ENCODE results near the gene NOS3. TPM values are rescaled to one million over a fixed set of nuclear protein-coding genes. Genes with fewer than 3 reads are reported as not detected.

NOS3 gene
- total and polyA plus RNA-seq, 2 of the 13 experiments (the other 11 are each of a cell fraction or from before 2014, with no cell fraction given): 3.7 to 7.5 TPM

DNA sequence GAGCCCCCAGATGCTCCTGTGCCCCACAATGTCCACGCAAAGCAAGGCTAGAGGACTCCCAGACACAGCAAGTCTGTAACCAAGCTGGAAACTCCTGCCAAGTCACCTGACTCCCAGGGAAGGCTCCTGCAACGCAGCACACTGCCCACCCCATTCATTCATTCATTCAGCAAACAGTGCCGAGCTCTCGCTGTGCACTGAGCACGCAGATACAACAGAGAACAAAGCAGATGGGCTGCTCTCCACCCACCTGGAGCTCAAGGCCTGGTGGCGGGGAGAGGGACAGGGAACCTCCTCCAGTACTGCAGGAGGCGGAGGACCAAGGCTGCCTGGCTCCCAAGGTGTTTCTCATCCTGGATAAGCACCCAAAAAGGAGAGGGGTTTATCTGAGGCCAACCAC is 21.3 kb upstream of the NOS3 start:
- H3K36me3 ChIP-seq (replicated peaks in 1 of 2; ENCODE audit: control insufficient read depth in 1 of 2, insufficient read depth in 2 of 2, low read length in 2 of 2): no peaks in the 10 kb centered on the region
- intact Hi-C loops (cut with micrococcal nuclease; ENCODE audit: unreplicated experiment) (no loop called here), in situ Hi-C loops (cut with HindIII; ENCODE audit: extremely low pct_ligation_motif_present, low pct_unique_long_range_greater_than_20kb) (no loop called here)
- no peak overlapping the region for H3K27ac ChIP-seq (ENCODE audit: extremely low read length, insufficient read depth, low read length)
- ATAC-seq (no peak), DNase-seq (ENCODE audit: low spot score) (no peak), FAIRE-seq (no peak)
- TF ChIP-seq ZNF205 (CRISPR knock-in tag; IDR thresholded peaks at IDR 0.05) (no peak), REPIN1 (CRISPR knock-in tag; IDR thresholded peaks at IDR 0.05; ENCODE audit: borderline replicate concordance, low read depth) (no peak), ZNF674 (CRISPR knock-in tag; IDR thresholded peaks at IDR 0.05; ENCODE audit: low read depth) (no peak), SKI (IDR thresholded peaks at IDR 0.05; ENCODE audit: partially characterized antibody) (no peak), ZNF713 (CRISPR knock-in tag; IDR thresholded peaks at IDR 0.05) (no peak), REL (CRISPR knock-in tag; conservative IDR thresholded peaks at IDR 0.05) (no peak)
- no peaks in the 10 kb centered on the region for H3K4me1 ChIP-seq (ENCODE audit: insufficient read depth, low read length)
- H3K9ac ChIP-seq (ENCODE audit: insufficient read depth, low read depth, low read length): no peak overlapping the region
- H3K9me3 ChIP-seq (ENCODE audit: low read length): no peaks in the 10 kb centered on the region
- 5% methylated on average over 3 of the region's 7 CpGs for WGBS (ENCODE audit: low lambda C conversion rate)
- BruUV-seq (replicated peaks): no TSS peak
- H3K27me3 ChIP-seq (ENCODE audit: control insufficient read depth in 1 of 2, insufficient read depth in 2 of 2, low read length in 2 of 2): peaks cover 21 to 89% of the 10 kb centered on the region in 2 experiments
- CTCF ChIA-PET (ENCODE audit: low intra/inter-chr PET ratio, low total read pairs): no interaction called here
- POLR2A ChIA-PET: no interaction called here
- no peak overlapping the region for H2AFZ ChIP-seq (ENCODE audit: low read length)
- H3K79me2 ChIP-seq (ENCODE audit: insufficient read depth, low read length): no peaks in the 10 kb centered on the region
- H3K4me2 ChIP-seq (ENCODE audit: low read depth, low read length): no peak overlapping the region
- 0 out of 2 replicates have a peak, but pooled peaks cover 2% of the 10 kb centered on the region for H4K20me1 ChIP-seq (ENCODE audit: insufficient read depth, low read length)
- H3K4me3 ChIP-seq (replicated peaks in 1 of 3; ENCODE audit: insufficient read depth in 1 of 3, low read depth in 2 of 3, low read length in 3 of 3): no peak overlapping the region

DNA sequence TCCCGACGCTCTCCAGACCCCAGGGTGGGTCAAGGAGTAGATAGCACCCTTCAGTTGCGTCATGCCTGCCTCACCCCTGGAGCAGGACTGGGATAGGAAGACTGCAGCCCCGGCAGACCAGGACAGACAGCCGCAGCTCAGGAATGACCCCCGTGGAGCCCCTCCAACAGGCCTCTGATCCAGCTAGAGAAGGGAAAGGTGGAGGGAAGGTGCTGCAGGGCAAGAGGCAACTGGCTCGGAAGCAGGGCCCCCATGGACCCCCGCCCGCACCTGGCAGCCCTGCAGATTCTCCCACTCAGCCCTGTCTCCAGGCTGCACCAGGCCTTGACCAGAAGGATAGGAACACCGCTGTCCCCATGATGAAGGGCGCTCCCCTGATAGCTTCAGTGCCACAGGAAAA is 20.4 kb upstream of the NOS3 start:
- Histone ChIP-seq H3K4me3 (replicated peaks in 1 of 3; ENCODE audit: insufficient read depth in 1 of 3, low read depth in 2 of 3, low read length in 3 of 3) (no peak overlapping the region), H3K27me3 (ENCODE audit: control insufficient read depth in 1 of 2, insufficient read depth in 2 of 2, low read length in 2 of 2) (peaks cover 25 to 88% of the 10 kb centered on the region in 2 experiments), H3K4me2 (ENCODE audit: low read depth, low read length) (no peak overlapping the region), H2AFZ (ENCODE audit: low read length) (no peak overlapping the region), H3K9ac (ENCODE audit: insufficient read depth, low read depth, low read length) (no peak overlapping the region), H3K36me3 (replicated peaks in 1 of 2; ENCODE audit: control insufficient read depth in 1 of 2, insufficient read depth in 2 of 2, low read length in 2 of 2) (no peaks in the 10 kb centered on the region), H3K4me1 (ENCODE audit: insufficient read depth, low read length) (peaks cover 8% of the 10 kb centered on the region), H3K9me3 (ENCODE audit: low read length) (no peaks in the 10 kb centered on the region), H3K27ac (ENCODE audit: extremely low read length, insufficient read depth, low read length) (no peak overlapping the region), H4K20me1 (ENCODE audit: insufficient read depth, low read length) (0 out of 2 replicates have a peak, but pooled peaks cover 2% of the 10 kb centered on the region), H3K79me2 (ENCODE audit: insufficient read depth, low read length) (no peaks in the 10 kb centered on the region)
- no TSS peak for BruUV-seq (replicated peaks)
- no peak for FAIRE-seq
- ATAC-seq: no peak
- in situ Hi-C loops (cut with HindIII; ENCODE audit: extremely low pct_ligation_motif_present, low pct_unique_long_range_greater_than_20kb): no loop called here
- WGBS (ENCODE audit: low lambda C conversion rate): 22% methylated on average over 9 of the region's 11 CpGs
- ChIA-PET POLR2A (no interaction called here), CTCF (ENCODE audit: low intra/inter-chr PET ratio, low total read pairs) (no interaction called here)
- no peak for DNase-seq (ENCODE audit: low spot score)
- no peak for TF ChIP-seq SRF (IDR thresholded peaks at IDR 0.05; ENCODE audit: low read depth, low read length)
- TF ChIP-seq TRIM22 (IDR thresholded peaks at IDR 0.05): no peak
- intact Hi-C loops (cut with micrococcal nuclease; ENCODE audit: unreplicated experiment): no loop called here
